Left lung (tissue), 10 donors: ENCODE data around the gene ZEB2. TPM values are rescaled to one million over a fixed set of nuclear protein-coding genes. Genes with fewer than 3 reads are reported as not detected.

Experiments
- ATAC-seq: fragments of 200-7000 bp; cut with Tn5 transposase; one replicate; pipeline ENCODE4 v1.9.1; 2020; ENCODE audit warnings: moderate library complexity
- DNase-seq, 4 donors: peaks; one replicate each; pipeline ENCODE4 v3.0.0-alpha.2; 2013 to 2020
- H3K27ac ChIP-seq, 2 donors: fragments of 200-600 bp; sonication (generic) in 1 of 2; one replicate each; pipeline versions ENCODE4 v1.5.0 to v1.8.0; 2020 to 2021
- H3K27me3 ChIP-seq, 2 donors: fragments of 200-600 bp; sonication (generic) in 1 of 2; one replicate each; pipeline versions ENCODE4 v1.5.0 to v1.8.0; 2020 to 2021
- H3K36me3 ChIP-seq, 2 donors: fragments of 200-600 bp; sonication (generic) in 1 of 2; one replicate each; pipeline versions ENCODE4 v1.5.0 to v1.8.0; 2020 to 2021
- H3K4me1 ChIP-seq, 2 donors: fragments of 200-600 bp; one replicate each; pipeline ENCODE4 v1.8.0; 2021
- H3K4me3 ChIP-seq, 2 donors: fragments of 200-600 bp; sonication (generic) in 1 of 2; one replicate each; pipeline versions ENCODE4 v1.5.0 to v1.8.0; 2020 to 2021; ENCODE audit warnings: mild to moderate bottlenecking in 1 of 2
- H3K9me3 ChIP-seq, 2 donors: fragments of 200-600 bp; sonication (generic) in 1 of 2; one replicate each; pipeline versions ENCODE4 v1.5.0 to v1.8.0; 2020 to 2021
- intact Hi-C, 2 donors: fragments of 100-400 bp; cut with DNase I; formaldehyde crosslinking; loops; one replicate each; pipeline versions ENCODE4 v1.11.2 to v1.14.2; 2022
- polyA plus RNA-seq, 6 donors: library from polyadenylated mRNA; unstranded; fragments of 120-200 nt; gene quantifications; one replicate each; pipeline ENCODE4 v1.2.1, GENCODE V29; 2013; ENCODE audit not compliant: insufficient read length in 6 of 6
- total RNA-seq, 2 donors: library from RNA; stranded (reverse); fragmentation: NEBNext Ultra II Directional; extraction: Animal tissue kit (Norgen Biotek cat#: 25700); gene quantifications; one replicate each; pipeline ENCODE4 v1.2.1, GENCODE V29; 2021
- TF ChIP-seq, protein P1 (sequence below), 2 donors: fragments of 200-600 bp; sonication (generic) in 1 of 2; IDR thresholded peaks; one replicate each; pipeline versions ENCODE4 v1.5.0 to v1.8.0; 2021; ENCODE audit warnings: antibody characterized with exemption in 2 of 2
- donor health status: DM: no; HTN: yes; CAD: no.
- donor health status: DM: no; HTN: no; CAD: no.

Gene ZEB2
- total and polyA plus RNA-seq, 8 donors, result 141 to 292 (median 271) TPM

DNA sequence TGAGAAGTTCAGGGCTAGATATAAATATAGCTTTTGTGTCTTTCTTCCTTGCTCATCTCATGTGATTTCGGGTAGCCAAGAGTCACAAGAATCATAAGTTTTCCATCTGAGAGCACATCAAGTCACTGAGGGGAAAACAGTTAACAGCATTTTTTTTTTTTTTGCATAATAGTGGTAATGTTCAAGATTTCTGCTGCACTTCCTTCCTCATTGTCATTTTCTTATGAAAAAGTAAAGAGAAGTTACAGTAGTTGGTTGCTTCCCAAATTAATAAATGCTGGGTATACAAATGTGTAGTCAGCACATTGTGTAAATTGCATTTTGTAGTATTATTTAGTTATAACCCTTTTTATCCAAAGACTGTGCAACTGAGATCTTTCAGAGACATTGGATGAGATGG lies 93.6 kb downstream of the ZEB2 start:
- Histone ChIP-seq H3K27ac (peak overlapping the region; percentile 29 to 79), H3K36me3 (peaks cover 0 to 50% of the 10 kb centered on the region in 2 donors), H3K9me3 (no peaks in the 10 kb centered on the region), H3K4me1 (peaks cover 3 to 88% of the 10 kb centered on the region in 2 donors), H3K4me3 (no peak overlapping the region), H3K27me3 (no peaks in the 10 kb centered on the region)
- intact Hi-C loops, result no loop called here
- DNase-seq, result no peak
- TF ChIP-seq, protein P1, sequence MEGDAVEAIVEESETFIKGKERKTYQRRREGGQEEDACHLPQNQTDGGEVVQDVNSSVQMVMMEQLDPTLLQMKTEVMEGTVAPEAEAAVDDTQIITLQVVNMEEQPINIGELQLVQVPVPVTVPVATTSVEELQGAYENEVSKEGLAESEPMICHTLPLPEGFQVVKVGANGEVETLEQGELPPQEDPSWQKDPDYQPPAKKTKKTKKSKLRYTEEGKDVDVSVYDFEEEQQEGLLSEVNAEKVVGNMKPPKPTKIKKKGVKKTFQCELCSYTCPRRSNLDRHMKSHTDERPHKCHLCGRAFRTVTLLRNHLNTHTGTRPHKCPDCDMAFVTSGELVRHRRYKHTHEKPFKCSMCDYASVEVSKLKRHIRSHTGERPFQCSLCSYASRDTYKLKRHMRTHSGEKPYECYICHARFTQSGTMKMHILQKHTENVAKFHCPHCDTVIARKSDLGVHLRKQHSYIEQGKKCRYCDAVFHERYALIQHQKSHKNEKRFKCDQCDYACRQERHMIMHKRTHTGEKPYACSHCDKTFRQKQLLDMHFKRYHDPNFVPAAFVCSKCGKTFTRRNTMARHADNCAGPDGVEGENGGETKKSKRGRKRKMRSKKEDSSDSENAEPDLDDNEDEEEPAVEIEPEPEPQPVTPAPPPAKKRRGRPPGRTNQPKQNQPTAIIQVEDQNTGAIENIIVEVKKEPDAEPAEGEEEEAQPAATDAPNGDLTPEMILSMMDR (IDR thresholded peaks at IDR 0.05), result no peak
- ATAC-seq, result peak; percentile 7

DNA sequence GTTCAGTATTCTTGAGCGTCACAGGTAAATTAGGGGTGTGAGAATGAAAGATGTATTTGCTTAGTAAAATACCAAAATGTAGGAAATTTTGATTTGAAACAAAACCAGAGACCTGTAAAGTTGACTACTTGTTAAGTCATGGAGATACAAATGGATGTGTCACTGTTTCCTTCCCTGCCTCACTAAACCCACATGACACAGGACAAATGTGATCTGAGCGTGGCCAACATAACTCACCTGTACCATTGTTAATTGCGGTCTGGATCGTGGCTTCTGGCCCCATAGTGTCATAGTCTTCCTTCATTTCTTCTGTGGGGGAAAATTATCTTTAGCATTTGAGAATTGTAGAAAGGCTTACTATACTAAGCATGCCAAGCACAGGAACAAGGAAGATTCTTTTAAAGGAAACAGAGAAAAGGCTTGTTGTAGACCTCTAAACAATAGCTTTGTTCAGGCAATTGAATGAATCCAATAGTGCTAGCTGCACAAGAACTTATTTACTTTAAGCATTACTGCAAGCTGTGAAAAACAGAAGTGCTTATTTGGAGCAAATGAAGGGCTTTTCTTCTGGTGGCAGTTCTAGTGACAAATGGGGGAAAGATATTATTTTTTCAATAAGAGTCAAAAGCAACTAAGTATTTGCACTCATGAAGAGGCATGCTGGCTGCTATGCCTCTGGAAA lies 95.2 kb downstream of the ZEB2 start:
- no peak overlapping the region for H3K4me3 ChIP-seq
- no peaks in the 10 kb centered on the region for H3K27me3 ChIP-seq
- peak overlapping the region in 1 of 2 donors; percentile 79 for H3K27ac ChIP-seq
- H3K9me3 ChIP-seq, result no peaks in the 10 kb centered on the region
- intact Hi-C loops, result no loop called here
- DNase-seq, result no peak
- TF ChIP-seq, protein P1 (IDR thresholded peaks at IDR 0.05), result no peak
- peaks cover 0 to 62% of the 10 kb centered on the region in 2 donors for H3K36me3 ChIP-seq
- ATAC-seq, result no peak
- H3K4me1 ChIP-seq, result peaks cover 3 to 71% of the 10 kb centered on the region in 2 donors

DNA sequence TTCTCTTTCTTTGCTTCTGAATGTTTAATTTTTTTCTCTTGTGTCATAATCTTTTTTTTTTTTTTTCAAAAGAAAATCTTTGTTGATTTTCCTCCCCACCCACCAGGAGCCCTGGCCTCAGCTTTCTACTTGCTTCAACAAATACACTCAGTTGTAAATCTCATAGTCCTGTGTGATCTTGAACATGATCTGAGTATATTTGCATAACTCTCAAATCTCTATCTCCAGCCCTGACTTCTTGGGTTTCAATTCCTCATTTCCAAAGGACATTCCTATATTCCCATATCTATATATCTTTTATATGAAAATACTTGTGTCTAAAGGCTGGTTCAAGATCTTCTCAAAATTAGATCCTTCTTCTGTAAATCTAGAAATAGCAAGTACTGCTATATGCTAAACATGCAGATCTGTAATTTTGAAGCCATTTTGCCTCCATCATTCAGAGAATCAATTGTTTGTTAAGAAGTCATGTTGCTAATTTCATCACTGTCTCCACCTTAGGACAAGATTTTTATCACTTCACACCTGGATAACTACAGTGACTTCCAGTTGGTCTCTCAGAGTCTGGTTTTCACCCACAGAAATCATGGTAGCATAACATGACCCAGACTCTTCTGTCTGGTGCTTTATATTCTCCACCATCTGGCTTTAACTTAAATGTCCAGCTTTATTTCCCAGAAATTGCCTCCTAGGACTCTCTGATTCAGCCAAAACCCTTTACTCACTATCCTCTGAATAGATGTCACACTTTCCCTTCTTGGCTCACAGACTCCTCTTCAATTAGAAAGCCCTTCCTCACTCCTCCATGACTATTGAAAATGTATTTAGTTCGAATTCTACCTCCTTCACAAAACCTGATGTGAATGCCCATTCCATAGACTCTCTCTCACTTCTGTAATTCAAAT lies 98.1 kb downstream of the ZEB2 start:
- TF ChIP-seq, protein P1 (IDR thresholded peaks at IDR 0.05), result no peak
- Histone ChIP-seq H3K4me1 (peaks cover 0 to 53% of the 10 kb centered on the region in 2 donors), H3K27me3 (no peaks in the 10 kb centered on the region), H3K9me3 (no peaks in the 10 kb centered on the region), H3K36me3 (peaks cover 0 to 67% of the 10 kb centered on the region in 2 donors), H3K27ac (peak overlapping the region in 1 of 2 donors; percentile 6), H3K4me3 (no peak overlapping the region)
- DNase-seq, result no peak
- intact Hi-C loops, result no loop called here
- ATAC-seq, result no peak

DNA sequence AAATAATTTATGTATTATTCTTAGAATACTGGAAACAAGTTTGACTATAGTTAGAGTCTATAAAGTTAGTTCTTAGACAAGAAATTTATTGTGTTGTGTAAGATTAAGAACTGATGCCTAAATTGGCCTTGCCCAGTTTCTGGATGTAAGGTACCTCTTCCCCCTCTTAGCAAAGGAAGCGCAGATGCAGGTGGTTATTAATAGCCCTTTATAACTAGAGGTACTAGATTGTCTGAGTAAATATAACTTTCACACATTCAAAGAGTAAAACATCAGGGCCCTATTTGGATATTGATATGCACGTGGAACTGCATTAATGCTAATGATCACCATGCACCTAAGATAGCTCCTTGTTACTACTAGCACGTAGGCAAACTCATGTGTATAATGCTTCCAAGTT lies 100.7 kb downstream of the ZEB2 start:
- Histone ChIP-seq H3K27ac (no peak overlapping the region), H3K4me1 (peaks cover 0 to 51% of the 10 kb centered on the region in 2 donors), H3K9me3 (no peaks in the 10 kb centered on the region), H3K36me3 (peaks cover 0 to 62% of the 10 kb centered on the region in 2 donors), H3K27me3 (no peaks in the 10 kb centered on the region), H3K4me3 (no peak overlapping the region)
- ATAC-seq, result no peak
- intact Hi-C loops, result no loop called here
- TF ChIP-seq, protein P1 (IDR thresholded peaks at IDR 0.05), result no peak
- no peak for DNase-seq

DNA sequence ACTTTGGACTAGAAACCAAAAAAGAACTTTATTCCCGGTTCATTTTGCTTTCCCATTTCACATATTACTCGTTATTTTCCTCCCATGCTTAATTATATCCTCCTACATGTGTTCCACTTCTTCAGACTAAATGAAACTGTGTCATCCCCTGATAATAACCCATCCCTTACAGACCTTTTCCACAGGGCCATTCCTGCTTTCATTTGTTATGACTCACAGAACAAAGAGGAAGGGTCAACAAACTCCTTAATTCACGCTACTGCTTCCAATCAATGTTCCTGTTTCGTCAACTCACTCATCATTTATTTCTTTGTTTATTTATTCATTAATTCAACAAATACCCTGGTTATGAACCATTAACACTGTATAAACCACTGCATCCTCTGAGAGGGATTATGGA lies 104.5 kb downstream of the ZEB2 start:
- H3K36me3 ChIP-seq, result peaks cover 0 to 29% of the 10 kb centered on the region in 2 donors
- TF ChIP-seq, protein P1 (IDR thresholded peaks at IDR 0.05), result no peak
- H3K4me3 ChIP-seq, result no peak overlapping the region
- no peaks in the 10 kb centered on the region for H3K27me3 ChIP-seq
- ATAC-seq (no peak), DNase-seq (no peak)
- H3K4me1 ChIP-seq, result peaks cover 2 to 55% of the 10 kb centered on the region in 2 donors
- H3K27ac ChIP-seq, result peak overlapping the region; percentile 33 to 89
- H3K9me3 ChIP-seq, result no peaks in the 10 kb centered on the region
- intact Hi-C loops, result no loop called here
